ENCODE measurements around the gene CHMP3. TPM values are rescaled to one million over a fixed set of nuclear protein-coding genes. Genes with fewer than 3 reads are reported as not detected.

The CHMP3 gene
- total RNA-seq, 4 donors from 2014 or later: 166 to 213 (median 185) TPM

GRCh38 chr2:86520153-86520552, 43.1 kb downstream of the CHMP3 start:
- WGBS: 80% methylated on average over 1 of the region's 1 CpG
- Histone ChIP-seq H3K36me3 (peaks cover 0 to 5% (median 0%) of the 10 kb centered on the region in 4 donors), H3K9me3 (peaks cover 0 to 4% (median 0%) of the 10 kb centered on the region in 4 donors), H3K27ac (replicated peaks in 1 of 4) (no peak overlapping the region), H3K4me3 (no peak overlapping the region), H3K27me3 (no peaks in the 10 kb centered on the region), H3K4me1 (peaks cover 0 to 17% (median 8%) of the 10 kb centered on the region in 4 donors)
- intact Hi-C loops (cut with DNase I): no loop called here
- DNase-seq (ENCODE audit: extremely low spot score): no peak
- TF ChIP-seq EP300 (IDR thresholded peaks at IDR 0.05) (no peak), POLR2AphosphoS5 (IDR thresholded peaks at IDR 0.05) (no peak), CTCF (IDR thresholded peaks at IDR 0.05) (no peak), POLR2A (IDR thresholded peaks at IDR 0.05; ENCODE audit: low read depth) (no peak)

- peaks cover 0 to 4% (median 0%) of the 10 kb centered on the region in 4 donors for H3K9me3 ChIP-seq
- H3K4me1 ChIP-seq: peaks cover 0 to 19% (median 9%) of the 10 kb centered on the region in 4 donors
- peaks cover 0 to 5% (median 0%) of the 10 kb centered on the region in 4 donors for H3K36me3 ChIP-seq
- peak overlapping the region in 1 of 4 donors; percentile 30 for H3K27ac ChIP-seq (replicated peaks in 1 of 4)
- TF ChIP-seq POLR2A (IDR thresholded peaks at IDR 0.05; ENCODE audit: low read depth) (no peak), EP300 (IDR thresholded peaks at IDR 0.05) (no peak), CTCF (IDR thresholded peaks at IDR 0.05) (no peak), POLR2AphosphoS5 (IDR thresholded peaks at IDR 0.05) (no peak)
- intact Hi-C loops (cut with DNase I): no loop called here
- 68% methylated on average over 1 of the region's 1 CpG for WGBS
- DNase-seq (ENCODE audit: extremely low spot score): no peak
- no peak overlapping the region for H3K4me3 ChIP-seq
- H3K27me3 ChIP-seq: no peaks in the 10 kb centered on the region
Measured at GRCh38 chr2:86519349-86519748, 43.9 kb downstream of the CHMP3 start.

GRCh38 chr2:86518481-86518880, 44.8 kb downstream of the CHMP3 start:
- no peak overlapping the region for H3K4me3 ChIP-seq
- H3K27me3 ChIP-seq: no peaks in the 10 kb centered on the region
- no peak for DNase-seq (ENCODE audit: extremely low spot score)
- intact Hi-C loops (cut with DNase I): no loop called here
- H3K9me3 ChIP-seq: peaks cover 0 to 4% (median 0%) of the 10 kb centered on the region in 4 donors
- H3K27ac ChIP-seq (replicated peaks in 1 of 4): peak overlapping the region in 1 of 4 donors; percentile 30
- TF ChIP-seq CTCF (IDR thresholded peaks at IDR 0.05) (peak; percentile 53 to 64 (median 63)), POLR2A (IDR thresholded peaks at IDR 0.05; ENCODE audit: low read depth) (no peak)
- H3K36me3 ChIP-seq: peaks cover 0 to 5% (median 0%) of the 10 kb centered on the region in 4 donors
- 63% methylated on average over 3 of the region's 3 CpGs for WGBS
- H3K4me1 ChIP-seq: peaks cover 0 to 24% (median 14%) of the 10 kb centered on the region in 4 donors

GRCh38 chr2:86513948-86514660, 49.1 kb downstream of the CHMP3 start:
- no peak for TF ChIP-seq CTCF (IDR thresholded peaks at IDR 0.05)
- TF ChIP-seq POLR2A (IDR thresholded peaks at IDR 0.05; ENCODE audit: low read depth): no peak
- no peak for TF ChIP-seq EP300 (IDR thresholded peaks at IDR 0.05)
- no peak for TF ChIP-seq POLR2AphosphoS5 (IDR thresholded peaks at IDR 0.05)
- no peak for DNase-seq (ENCODE audit: extremely low spot score)
- H3K4me3 ChIP-seq: no peak overlapping the region
- WGBS: 94% methylated on average over 5 of the region's 5 CpGs
- peaks cover 6 to 14% (median 11%) of the 10 kb centered on the region in 4 donors for H3K36me3 ChIP-seq
- intact Hi-C loops (cut with DNase I): no loop called here
- no peak overlapping the region for H3K27ac ChIP-seq (replicated peaks in 1 of 4)
- H3K27me3 ChIP-seq: no peaks in the 10 kb centered on the region
- H3K4me1 ChIP-seq: peaks cover 13 to 30% (median 23%) of the 10 kb centered on the region in 4 donors
- H3K9me3 ChIP-seq: no peaks in the 10 kb centered on the region

All from esophagus muscularis mucosa (tissue), 4 donors.